Stimulated activated CD8-positive, alpha-beta memory T cell treated with anti-CD3 and anti-CD28 coated beads, Interleukin-4, amount 100 ng/mL, for 24 hours (primary cell): ENCODE measurements around the gene SERPINE1.

ENCODE experiments used
- DNase-seq: peaks from one replicate; pipeline ENCODE4 v3.0.0-alpha.2; 2020; ENCODE audit warnings: low read depth

SERPINE1 gene

DNA sequence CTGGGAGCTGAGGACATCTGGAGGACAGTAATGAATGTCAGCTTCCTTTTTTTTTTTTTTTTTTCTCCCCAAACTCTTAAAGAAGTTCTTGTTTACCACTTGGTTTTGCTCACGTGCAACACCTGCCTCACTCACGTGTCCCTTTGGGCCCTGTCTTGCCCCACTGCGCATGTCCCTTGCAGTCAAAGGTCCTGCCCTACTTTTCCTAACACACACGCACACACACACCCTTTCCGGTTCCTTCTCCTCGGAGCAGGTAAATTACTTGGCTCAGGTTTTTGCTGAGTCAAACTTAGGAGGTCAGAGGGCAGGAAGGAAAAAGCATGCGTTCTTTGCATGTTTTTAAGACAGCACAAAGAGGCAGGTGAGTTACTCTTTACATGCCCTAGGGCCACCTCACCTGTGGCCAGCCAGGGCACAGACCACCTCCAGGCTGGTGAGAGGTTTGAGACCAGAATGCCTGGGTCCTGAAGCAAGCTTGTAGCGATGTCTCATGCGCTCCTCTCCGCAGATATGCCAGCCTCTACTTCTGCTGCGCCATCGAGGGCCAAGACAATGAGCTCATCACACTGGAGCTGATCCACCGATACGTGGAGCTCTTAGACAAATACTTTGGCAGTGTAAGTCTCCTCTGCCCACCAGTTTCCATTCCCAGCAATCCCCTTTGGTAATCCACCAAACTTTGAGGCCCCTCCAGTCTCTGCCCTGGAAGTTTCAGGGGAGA is 30.1 kb downstream of the SERPINE1 start:
- DNase-seq = no peak

DNA sequence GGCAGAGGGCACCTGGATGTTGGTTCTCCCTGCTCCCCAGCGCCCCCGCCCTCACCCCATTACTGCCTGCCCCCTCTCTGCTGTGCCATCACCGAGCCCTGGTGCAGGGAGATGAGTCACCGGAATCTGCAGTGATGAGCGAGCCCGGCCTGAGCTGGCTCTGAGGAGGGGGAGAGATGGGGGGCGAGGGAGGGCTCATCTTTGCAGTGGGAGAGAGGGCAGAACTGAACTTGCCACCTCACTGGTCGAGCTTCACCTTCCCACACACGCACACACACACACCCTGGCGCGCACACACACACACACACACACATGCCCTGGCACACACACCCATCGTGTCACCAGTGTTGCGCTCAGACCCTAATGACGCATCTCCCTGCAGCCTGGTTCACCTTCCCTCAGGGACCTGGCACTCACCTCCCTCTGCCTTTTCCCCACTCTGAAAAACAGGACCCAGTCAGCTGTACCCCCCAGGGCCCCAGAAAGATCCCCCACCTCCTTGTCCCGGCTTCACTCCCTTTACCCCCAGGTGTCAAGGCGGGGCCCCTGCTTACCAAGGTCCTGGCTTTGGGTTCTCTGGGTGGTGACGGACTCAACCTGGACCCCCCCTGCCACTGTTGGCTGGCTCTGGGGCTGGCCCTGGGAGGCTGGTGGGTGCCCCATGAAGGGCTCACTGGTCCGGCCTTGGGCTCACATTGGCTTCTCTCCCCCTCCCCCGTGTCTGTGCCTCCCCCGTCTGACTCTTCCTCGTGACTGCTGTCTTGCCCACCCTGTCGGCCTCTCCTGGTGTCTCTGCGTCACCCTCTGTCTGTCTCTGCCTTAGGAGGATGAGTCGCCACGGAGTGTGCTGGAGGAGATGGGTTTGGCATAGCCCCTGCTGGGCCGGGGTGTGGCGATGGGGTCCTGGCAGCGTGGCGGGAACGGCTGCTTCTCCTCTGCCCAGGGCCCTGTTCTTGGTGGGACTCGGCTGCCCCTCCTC is 33.1 kb downstream of the SERPINE1 start:
- DNase-seq = no peak

DNA sequence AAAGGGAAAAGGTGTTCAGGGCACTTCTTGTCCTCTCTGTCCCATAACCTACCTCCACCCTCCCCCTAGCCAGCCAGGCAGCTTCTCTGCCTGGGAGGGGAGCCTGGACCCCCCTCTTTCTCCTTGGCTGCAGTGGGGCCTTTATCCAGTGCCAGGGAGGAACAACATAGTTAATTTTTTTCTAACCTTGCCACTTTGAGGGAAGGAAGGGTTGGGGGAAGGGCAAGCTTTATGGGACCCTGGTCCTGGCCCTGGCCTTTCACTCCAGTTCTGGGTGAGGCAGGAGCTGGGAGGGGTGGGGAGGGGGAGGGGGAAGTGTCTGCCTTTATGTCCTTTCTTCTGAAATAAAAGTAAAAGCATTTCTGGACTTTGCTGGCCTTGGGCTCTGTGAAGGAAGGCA is 34.0 kb downstream of the SERPINE1 start:
- no peak for DNase-seq

DNA sequence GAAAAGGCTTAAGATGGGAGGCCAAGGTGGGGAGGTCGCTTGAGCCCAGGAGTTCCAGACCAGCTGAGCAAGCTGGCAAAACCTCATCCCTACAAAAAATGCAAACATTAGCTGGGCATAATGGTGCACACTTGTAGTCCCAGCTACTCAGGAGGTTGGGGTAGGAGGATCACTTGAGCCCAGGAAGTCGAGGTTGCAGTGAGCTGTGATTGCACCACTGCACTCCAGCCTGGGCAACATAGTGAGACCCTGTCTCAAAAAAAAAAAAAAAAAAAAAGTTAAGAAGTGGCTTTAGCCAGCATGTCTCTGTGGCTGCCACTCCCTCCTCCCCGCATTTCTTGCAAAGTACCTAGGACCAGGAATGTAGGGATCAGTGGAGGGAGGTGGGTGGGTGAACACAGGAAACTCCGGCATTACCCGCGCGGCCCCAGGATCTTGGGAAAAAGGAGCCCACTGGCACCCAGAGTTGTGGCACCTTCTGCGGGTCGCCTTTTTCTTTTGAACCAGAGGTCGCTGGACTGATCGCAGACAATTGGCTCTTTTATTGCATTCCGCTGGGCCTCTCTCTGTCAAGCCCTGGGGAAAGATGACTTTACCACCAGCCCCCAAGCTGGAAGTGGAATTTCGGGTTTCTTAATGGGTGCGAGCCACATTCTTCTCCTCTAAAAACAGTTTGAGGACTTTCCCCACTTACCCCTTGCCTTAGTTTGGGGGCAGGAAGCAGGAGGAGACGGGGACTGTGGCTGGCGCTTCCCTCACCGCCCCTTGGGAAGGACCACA is 35.0 kb downstream of the SERPINE1 start:
- DNase-seq = no peak

DNA sequence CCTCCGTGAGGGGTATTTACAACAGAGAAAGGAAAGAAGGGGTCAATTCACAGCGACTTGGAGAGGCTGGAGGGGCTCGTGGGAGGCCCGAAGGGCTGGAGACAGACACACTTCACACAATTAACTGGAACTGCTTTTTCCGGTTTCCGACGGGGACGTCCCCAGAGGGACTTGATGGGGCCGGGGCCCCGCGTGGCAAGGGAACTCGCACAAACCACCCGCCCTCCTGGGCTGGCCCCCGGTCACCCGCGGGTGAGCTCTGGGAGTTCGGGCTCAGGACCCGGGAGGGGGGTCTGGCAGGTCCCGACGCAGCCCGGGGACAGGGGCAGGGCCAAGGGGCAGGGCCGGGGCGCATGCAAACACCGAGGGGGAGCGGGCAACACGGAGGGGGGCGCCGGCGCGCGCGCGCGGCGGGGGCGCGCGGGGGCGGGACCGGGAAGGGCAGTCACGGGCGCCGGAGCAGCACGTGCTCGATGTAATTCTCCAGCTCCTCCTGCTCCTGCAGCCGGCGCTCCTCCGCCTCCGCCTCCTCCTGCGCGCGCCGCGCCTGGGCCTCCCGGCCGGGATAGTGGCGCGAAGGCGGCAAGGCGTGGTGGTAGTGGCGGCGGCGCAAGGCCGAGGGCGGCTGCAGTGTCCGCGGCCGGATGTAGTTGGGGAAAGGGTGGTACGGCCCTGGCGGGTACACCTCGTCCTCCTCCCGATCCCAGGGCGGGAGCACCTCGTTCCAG is 35.8 kb downstream of the SERPINE1 start:
- no peak for DNase-seq

DNA sequence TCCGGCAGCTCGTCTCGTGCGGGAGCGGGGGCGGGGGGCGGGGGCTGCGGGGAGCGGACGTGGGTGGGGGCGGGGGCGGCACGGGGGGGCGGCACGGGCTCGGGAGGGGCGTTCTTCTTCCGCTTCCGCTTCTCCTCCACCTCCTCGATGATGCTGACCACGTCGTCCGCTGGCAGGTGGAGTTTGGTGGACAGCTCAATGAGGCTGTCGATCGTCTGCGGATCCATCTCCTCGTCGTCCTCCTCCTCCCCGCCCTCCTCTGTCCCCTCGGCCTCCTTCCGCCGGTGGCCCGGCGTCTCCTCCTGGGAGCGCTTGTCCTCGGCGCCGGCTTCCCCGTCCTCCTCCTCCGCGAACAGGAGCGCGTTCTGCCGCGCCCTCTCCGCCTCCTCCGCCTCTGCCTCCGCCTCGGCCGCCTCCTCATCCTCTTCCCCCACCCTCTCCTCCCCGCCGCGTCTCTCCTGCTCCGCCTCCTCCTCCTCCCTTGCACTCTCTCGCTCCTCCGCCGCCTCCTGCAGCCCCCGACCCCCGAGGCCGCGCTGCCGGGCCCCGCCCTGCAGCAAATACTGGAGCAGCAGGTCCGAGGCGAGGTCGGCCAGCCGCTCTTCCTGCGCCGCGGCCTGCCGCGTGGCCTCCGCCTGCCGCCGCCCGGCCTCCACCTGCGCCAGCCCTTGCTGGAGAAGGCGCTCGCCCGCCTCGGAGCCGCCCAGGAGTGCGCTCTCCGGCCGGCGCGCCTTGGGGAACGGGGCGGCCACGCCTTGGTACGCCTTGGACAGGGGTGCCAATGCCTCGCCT is 36.6 kb downstream of the SERPINE1 start:
- DNase-seq = no peak

DNA sequence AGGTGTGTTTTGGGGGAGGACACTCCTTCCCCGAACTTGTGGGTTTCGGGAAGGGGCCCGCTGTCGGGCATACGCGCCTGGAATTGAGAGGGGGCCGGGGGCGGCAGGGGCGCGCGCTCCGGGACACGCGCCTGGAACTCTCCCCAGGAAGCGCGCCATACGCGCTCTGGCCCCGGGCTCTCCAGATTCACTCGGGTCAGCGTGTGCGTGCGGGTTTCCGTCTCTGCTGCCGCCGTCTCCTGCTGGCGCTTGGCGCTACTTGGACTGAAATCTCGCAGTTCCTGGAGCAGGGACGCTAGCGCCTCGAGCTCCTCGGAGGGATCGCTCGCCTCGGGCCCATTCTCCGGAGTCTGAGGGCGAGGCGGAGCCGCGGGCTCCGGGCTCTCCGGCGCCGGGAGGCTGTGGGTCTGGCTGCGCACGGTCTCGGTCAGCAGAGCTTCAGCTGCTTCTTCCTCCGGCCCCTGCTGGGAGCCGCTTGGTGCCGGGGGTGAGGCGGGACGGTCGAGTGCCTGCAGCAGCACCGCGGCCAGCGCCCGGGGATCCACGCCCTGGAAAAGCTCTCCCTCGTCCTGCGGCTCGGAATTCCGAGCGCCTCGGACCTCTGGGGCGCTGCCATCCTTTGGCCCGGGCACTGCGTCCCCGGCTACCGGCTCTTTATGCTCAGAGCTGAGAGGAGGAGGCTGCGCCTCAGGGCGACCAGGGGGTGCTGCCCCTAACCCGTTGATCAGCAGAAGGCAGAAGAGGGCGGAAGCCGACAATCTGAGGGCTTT is 37.4 kb downstream of the SERPINE1 start:
- DNase-seq = no peak

DNA sequence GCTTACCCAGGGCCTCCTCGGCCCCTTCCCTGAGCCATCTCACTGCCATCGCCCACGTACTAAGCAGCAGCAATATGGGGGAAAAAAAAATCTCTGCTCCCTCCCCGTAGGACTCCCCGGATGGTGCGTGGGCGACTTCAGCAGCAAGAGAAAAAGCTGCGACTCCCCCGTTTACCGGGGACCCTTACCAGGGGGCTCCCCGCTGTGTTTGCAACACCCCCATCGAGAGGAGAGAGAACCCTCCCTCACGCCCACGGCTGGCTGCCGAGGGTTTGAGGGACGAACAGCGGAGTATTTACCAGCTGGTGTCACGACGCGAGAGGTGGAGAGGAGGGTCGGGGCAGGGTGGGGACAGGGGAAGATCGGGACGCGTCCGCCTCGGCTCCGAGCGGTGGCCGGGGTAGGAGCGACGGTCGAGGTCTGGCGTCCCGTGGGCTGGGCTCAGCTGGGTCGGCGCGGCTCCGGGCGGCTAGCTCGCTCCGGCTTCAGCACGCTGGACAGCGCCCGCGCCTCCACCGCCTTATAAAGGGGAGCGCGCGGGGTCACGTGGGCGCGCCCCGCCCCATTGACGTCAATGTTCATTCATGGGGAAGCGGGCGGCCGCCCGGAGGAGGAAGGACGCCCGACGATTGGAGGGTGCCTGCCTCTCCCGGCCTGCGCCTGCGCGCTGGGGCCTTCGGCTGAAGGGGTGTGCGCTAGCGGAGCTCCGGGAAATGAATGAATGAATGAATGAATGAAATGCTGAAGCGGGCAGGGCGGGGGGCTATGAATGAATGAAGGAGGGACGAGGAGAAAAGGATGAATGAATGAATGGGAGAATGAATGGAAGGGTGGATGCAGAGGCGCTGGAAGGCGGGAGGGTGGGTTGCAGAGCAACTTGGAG is 38.4 kb downstream of the SERPINE1 start, which contains the start of gene VGF:
Gene VGF (minus strand): TSS at position 495 of the 883 bp plus-strand sequence. CDS start 726 bp downstream, outside the sequence.
- DNase-seq = peak; percentile 88

DNA sequence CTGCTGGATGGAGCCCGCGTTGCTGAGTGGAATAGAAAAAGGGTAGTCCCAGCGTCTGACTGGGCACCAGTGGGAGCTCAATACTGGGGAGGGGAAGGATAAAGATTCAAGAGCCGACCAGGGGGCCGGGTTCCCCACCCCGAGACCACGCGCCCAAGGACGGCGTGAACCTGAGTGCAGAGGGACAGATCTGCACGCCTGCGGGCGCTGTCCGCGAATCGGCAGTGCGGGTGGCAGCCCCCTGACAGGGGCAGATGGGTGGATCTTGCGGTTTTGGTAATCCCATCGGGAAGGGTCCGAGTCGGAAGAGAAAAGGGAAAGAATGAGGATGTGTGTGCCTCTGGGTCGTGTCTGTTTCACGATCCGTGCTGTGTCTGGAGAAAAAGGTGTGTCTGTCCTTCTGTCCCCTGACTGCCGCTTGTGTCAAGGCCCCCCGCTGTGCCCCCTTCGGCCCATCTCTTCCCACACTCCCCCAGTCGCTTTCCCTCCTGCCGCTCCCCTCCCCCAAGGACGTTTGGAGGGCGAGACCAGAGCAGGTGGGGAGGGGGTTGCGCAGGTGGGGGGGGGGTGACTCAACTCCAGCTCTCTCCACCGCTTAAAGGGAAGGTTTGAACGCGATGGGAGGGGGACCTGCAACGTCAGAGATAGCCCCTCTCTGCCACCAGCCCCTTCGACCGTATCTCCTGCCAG is 39.2 kb downstream of the SERPINE1 start:
- no peak for DNase-seq

DNA sequence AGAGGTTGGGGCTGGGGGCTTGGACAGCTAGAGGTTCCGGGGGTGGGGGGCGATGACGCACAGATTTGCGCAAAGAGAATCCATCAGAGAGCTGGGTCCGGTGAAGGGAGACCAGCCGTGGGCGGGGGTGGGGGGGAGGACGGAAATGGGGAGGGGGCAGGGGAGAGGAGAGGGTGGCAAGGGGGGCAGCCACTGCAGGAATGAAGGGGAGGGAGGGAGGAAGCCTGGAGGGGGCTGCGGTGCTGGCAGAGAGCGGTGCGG is 39.7 kb downstream of the SERPINE1 start:
- DNase-seq = no peak

DNA sequence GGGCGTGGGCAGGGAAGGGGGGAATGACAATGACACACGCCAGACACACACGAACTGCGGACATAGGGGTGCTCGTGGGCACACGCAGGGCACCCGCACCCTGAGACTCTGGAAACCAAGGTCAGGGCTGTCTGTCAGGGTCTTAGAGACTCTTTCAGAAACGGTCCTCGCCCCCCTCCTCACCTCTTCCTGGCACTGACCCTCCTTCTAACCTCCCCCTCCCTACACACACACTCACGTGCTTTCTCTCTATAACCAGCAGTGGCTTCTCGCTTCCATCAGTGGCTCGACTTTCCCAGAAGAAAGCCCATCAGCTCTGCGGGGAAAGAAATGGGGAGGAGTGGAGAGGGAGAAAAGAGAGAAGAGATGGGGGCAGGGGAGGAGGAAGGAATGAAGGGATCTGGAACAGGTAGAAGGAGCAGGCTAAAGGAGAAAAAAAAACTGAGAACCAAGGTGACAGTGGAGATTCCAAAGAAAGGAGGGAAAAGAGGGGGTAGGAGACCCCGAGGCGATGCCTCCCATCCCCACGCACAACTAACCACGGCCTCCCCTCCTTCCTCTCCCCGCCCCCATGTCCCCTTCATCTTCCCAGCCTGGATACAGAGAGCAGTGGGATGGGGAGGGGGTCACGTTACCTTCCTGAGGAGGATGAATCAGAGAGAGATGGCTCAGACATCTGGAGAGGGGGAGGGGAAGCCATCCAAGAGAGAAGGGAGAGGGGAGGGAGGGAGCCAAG is 40.2 kb downstream of the SERPINE1 start:
- no peak for DNase-seq

DNA sequence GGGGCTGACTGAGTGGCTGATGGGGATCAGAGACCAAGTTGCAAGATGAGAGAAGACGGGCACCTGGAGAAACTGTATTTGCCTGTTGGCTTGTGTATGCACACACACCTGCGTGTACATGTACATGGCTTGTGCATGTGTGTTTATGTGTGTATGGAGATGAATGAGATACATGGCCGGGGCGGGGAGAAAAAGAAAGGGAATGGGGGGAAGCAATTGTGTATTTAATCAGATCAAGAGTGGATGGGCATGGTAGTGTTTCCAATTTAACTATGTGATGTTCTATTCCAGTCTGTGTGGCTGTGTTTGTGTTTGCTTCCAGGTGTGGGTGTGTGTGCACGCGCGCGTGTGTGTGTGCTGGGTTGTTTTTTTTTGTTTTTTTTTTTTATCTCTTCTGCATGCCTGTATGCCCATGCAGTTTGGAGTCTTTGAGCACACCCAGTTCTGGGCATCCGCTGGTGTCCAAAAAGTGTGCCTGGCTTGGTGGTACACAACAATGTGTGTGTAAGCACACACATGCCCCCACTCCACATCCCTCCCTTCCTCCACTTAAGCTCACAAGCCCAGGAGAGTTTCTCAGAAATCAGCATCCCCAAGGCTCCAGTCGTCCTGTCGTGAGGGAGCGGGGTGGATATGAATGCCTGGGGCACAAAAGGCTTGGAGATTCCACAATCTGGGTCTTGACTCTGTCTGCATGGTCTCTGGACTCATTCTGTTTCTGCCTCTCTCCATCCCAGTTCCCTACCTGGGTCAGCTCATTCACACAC is 40.9 kb downstream of the SERPINE1 start:
- no peak for DNase-seq

DNA sequence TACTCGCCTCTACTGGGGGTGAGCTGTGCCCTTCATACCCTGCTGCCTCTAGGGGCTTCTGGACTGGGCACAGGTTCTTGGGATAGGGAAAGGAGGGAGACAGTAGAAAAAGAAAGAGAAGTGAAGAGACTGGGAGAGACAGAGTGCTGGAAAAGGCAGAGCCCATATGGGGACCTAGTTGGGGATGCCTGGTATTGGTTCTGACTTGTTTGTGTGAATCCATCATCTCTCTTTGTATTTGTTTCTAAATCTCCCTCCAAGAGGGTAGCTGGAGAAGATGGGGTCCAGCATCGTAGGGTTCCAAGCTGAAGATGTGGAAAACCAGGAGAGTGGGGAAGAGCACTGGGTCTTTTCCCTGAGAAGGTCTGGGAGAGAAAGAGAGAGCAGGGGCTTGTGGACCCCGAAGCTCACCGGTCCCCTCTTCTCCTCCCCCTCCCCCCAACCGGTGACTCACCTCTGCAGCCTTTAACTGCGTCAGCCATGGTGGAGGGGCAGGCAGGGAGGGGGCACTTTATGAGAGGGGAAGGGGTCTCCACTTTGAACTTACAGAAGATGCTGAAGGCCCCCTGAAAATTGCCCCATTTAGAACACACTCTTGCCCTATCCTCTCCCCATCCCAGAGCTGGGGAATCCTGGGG is 41.6 kb downstream of the SERPINE1 start:
- no peak for DNase-seq

DNA sequence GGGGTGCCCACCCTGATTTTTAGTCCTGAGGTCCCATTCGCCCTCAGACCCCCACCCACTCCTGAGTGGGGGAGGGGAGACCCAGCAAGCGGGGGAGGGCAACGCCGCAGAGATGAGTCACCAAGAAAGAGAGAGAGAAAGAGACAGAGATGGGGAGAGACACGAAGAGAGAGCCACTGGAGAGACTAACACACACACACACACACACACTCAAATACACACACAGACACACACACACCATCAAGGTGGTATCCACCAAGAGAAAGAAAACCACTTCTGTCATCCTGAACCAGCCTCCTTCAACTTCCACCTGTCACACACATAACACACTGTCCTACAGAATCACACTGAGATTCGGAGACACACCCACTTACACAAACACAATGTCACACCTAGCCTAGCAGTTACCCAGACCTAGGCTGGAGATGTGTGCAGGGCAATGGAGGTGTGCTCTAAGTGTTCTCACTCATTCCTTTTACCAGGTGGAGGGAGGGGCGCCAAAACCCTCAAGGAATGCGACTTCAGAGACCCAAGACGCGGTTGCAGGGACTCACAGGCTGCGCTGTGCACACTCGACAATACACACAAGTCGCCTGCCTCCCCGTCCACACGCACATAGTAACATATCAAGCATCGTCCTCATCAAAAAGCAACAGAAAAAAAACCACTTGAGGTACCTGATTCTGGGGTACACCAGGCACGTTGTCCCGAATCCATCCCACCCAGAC is 42.4 kb downstream of the SERPINE1 start:
- DNase-seq = no peak

DNA sequence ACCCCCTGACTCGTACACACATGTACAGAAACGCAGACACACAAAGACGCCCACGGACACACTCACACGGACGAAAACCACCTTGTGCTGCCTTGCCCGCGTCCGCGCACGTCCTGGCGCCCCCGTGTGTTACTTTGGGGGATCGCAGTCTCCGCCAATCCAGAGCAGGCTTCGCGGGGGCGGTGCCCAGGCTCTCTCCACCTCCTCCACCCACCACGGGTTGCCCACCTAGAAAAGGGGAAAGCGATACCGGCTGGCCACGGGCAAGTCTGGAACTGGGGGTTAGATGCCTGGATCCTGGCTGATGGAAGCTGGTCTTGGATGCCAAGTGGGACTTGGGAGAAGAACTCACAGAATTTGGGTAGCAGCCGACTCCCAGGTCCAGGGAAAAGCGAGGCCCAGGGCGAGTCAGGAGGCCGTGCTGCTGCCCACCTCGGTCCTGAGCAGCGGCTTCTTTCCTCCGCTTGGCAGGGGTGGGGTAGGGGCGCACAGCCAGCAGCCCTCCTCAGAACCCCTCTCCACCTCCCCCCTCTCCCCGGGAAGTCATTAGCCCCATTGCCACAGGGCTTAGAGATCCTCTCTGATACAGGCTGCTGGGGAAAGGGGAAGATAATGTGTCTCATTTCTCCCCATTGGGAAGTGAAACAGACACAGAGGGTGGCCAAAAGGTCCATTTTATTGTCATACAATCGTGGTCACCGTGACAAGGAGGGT is 43.1 kb downstream of the SERPINE1 start:
- peak; percentile 66 for DNase-seq
